NCI-H82 treated with DMSO at 0.1 percent for 48 hours (cell line): Measurements from ENCODE around the gene CCNYL1.

Experiments used
- DNase-seq: peaks from one replicate; lab custom pipeline; 2025; ENCODE audit not compliant: unreplicated experiment; lab: John Stamatoyannopoulos, UW

Gene CCNYL1

GRCh38 chr2:207765547-207765946, 54.1 kb downstream of the CCNYL1 start:
- no peak for DNase-seq

DNA sequence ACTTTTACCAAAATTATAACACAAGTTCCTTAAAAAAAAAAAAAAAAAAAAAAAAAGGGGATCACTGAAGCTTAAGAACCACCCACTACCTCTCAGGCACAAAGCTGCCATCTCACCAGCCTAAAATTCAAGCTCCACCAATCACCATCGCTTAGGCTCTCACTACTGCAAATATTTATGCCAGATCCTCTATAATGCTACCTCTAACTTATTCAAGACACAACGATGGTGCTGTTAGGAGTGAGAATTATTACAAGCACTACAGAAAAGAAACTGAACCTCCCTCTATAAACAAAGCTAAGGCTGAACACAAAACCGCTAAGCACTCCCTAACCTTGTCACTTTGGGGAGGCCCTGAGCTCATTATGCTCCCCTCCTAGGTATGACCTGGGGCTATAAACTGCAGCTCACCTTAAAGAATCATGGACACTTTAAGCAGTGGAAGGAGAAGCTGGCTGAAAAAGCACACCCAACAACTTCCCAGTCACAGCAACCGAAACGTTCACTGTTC, 54.7 kb downstream of the CCNYL1 start:
- no peak for DNase-seq

GRCh38 chr2:207766697-207767460, 55.4 kb downstream of the CCNYL1 start:
- no peak for DNase-seq

GRCh38 chr2:207767461-207768167, 56.2 kb downstream of the CCNYL1 start:
- no peak for DNase-seq

GRCh38 chr2:207768168-207768865, 56.9 kb downstream of the CCNYL1 start:
- peak; percentile 16 for DNase-seq

GRCh38 chr2:207768866-207769596, 57.6 kb downstream of the CCNYL1 start:
- DNase-seq = no peak

DNA sequence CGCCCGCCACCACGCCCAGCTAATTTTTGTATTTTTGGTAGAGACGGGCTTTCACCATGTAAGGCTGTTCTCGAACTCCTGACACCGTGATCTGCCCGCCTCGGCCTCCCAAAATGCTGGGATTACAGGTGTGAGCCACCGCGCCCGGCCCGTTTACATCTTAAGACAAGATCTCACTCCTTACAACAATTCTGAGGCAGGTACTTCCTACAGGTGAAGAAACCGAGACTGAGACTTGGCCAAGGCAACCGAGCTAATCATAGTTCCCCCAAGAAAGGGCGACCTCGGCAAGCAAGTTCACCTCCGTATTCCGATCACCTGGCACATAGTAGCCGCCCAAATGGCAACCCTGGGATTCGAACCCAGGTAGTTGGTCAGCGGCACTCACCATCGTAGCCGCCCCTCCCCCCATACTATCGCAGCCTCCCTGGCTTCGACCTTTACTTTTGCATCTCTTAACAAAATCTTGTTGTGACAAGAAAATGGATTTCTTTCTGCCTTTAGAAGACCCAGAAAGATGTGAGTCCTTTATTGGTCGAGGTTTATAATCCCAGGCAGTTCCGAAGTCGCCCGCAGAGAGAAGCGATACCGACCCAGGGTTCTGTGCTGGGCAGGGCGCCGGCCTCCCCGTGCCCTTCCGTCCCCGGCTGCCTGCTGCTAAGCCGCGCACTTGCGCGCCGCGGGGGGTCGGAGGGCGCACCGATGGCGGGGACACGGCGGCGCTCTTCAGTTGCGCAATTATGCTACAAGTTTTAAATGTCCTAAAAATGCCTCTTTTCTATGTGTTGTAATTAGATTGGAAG, 59.4 kb downstream of the CCNYL1 start:
- no peak for DNase-seq

GRCh38 chr2:207771421-207771820, 60.0 kb downstream of the CCNYL1 start:
- no peak for DNase-seq

DNA sequence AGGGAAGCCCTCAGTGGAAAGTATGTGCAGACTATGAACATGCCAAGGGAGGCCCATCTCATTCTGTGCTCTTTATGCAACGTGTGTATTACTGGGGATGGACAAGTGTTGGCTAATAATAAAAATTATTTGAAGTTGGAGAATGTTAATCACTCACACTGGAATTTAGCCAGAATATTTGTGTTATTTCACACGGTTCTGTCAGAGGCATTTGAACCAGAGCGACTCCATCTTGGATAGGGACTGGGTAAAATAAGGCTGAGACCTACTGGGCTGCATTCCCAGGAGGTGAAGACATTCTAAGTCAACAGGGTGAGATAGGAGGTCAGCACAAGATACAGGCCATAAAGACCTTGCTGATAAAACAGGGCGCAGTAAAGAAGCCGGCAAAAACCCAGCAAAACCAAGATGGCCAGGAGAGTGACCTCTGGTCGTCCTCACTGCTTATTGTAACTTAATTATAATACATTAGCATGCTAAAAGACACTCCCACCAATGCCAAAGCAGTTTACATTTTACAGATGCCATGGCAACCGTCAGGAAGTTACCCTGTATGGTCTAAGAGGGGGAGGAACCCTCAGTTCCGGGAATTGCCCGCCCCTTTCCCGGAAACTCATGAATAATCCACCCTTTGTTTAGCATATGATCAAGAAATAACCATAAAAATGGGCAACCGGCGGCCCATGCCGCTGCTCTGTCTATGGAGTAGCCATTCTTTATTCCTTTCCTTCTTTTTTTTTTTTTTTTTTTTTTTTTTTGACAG, 60.8 kb downstream of the CCNYL1 start:
- DNase-seq = no peak

DNA sequence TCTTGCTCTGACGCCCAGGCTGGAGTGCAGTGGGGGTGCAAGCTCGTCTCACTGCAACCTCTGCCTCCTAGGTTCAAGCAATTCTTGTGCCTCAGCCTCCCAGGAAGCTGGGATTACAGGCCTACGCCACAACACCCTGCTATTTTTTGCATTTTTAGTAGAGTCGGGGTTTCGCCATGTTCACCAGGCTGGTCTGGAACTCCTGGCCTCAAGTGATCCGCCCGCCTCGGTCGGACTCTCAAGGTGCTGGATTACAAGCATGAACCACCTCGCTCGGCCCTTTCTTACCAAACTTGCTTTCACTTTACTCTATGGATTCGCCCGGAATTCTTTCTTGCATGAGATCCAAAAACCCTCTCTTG, 61.4 kb downstream of the CCNYL1 start:
- no peak for DNase-seq

GRCh38 chr2:207775473-207775872, 64.0 kb downstream of the CCNYL1 start:
- no peak for DNase-seq

DNA sequence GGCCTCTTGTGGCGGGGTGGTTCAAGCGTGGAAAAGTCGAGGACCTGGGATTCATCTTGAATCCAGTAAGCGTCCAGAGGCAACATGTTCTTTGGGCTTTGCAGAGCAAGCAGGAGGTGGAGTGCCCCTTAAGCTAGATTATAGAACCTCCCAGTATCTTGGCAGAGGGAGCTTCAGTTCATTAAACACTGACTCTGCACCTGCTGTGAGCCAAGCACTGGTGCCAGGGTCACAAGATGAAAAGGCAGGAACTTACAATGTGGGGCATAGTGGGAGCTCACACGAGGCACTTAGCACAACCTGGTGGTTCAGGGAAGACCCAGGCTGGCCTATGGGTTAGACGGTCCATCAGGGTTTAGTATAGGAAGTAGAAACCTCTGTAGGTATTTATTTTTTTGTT, 65.7 kb downstream of the CCNYL1 start:
- DNase-seq = no peak

DNA sequence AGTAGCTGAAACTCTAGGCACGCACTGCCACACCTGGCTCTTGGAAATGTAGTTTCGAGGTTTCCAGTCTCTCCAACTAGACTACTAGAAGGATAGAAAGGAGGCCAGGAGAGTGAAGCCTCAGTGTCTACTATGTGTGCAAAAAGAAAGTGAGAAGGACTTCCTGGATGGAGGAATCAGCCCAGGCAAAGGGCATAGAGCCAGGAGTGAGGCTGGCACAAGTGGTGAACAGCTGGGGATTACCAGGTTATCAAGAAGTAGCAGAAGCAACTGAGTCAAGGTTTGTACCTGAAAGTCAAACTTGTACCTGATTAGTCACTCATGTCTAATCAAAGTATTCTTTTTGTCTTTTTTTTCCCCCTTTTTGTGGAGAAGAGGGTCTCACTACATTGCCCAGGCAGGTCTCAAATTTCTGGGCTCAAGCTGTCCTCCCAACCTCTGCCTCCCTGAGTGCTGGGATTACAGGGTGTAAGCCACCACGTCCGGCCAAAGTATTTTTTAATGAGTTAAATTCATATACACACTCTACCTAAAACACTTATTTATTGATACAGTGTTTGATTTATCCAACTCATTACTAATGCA, 67.0 kb downstream of the CCNYL1 start:
- no peak for DNase-seq

GRCh38 chr2:207779523-207779922, 68.1 kb downstream of the CCNYL1 start:
- no peak for DNase-seq

DNA sequence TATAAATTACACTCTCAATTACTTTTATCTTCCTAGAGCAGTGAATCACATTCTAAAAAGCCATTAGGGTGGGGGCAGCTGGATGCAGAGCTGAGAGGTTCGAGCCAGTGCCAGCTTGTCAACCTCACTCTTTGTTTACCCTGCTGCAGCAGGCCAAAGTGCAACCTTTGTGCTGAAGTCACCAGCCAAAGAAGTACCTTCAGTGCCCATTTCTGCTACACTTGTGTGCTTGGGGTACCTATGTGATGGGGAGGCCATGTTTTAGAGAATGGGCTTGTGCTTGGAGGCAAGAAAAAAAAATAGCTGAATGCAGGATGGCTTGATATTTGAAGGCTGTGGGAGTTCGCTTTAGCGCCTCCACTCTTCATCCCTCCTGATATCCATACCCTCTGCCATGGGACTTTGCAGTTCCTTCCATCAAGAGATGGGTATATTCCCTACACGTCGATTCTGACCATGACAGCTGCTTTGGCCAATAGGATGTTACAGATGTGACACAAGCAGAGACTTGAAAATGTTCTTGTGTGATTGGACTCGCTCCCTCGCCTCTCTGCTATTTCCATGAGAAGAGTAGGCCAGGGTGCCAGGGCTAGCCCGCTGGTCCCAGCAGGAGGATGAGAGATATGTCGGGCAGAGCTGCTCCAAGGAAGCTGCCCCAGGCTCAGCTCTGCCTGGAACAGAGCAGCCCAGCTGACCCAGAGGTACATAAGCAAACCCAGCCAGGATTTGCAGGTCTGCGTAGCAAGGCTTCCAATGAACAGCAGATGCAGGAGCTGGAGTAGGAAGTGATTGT, 71.0 kb downstream of the CCNYL1 start:
- DNase-seq = no peak

GRCh38 chr2:207783514-207783913, 72.1 kb downstream of the CCNYL1 start:
- DNase-seq = no peak

DNA sequence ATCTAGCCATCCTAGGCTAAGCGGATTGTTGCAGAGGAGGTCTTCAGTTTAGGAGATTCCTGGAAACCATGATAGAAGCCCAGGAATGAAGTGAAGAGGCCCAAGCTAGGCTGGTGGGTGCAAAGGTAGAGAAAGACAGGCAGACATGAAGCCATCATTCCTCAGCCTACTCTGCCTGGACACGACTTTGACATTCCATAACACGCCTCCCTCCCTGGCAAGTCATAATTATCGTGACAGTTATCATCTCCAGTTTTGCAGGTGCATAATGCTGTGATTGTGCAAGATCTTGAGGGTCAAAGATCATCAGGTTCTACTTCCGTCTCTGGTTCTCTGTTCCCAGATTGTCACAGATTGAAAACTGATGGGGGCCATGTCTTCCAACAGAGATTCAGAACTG, 73.5 kb downstream of the CCNYL1 start:
- DNase-seq = no peak

DNA sequence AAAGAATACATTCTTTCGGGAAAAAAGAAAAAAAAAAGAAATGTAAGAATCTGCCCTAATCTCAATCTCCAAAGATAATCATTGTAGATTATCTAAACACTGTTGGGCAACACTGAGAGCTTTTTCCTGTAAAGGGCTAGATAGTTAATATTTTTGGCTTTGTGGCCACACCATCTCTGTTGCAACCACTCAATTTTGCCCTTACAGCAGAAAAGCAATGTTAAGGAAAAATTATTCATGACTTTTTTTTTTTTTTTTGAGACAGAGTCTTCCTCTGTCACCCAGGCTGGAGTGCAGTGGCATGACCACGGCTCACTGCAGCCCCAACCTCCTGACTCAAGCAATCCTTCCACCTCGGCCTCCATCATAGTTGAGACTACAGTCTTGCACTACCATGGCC, 75.6 kb downstream of the CCNYL1 start:
- DNase-seq = no peak

- DNase-seq = no peak
These were observed 76.4 kb downstream of the CCNYL1 start for GRCh38 chr2:207787800-207788199.
